Measurements from ENCODE around the gene CDH23. TPM values are rescaled to one million over a fixed set of nuclear protein-coding genes. Genes with fewer than 3 reads are reported as not detected.

Gene CDH23
- total RNA-seq, 1 donor, result 0.36 TPM

- H3K27ac ChIP-seq (ENCODE audit: low read depth, low read length), result no peak overlapping the region
- H3K4me2 ChIP-seq (ENCODE audit: insufficient read depth, low read length), result no peak overlapping the region
- H3K36me3 ChIP-seq (ENCODE audit: insufficient read depth, low read length), result no peaks in the 10 kb centered on the region
- peaks cover 5% of the 10 kb centered on the region for H3K27me3 ChIP-seq (ENCODE audit: insufficient read depth, low read length)
- DNase-seq (ENCODE audit: insufficient read length, low spot score, missing footprints), result no peak
- H3K4me3 ChIP-seq (ENCODE audit: insufficient read depth, low read length), result no peak overlapping the region
- no peaks in the 10 kb centered on the region for H3K4me1 ChIP-seq (ENCODE audit: insufficient read depth, low read length)
- no peaks in the 10 kb centered on the region for H4K20me1 ChIP-seq (ENCODE audit: insufficient read depth, low read length)
- no peak overlapping the region for H2AFZ ChIP-seq (ENCODE audit: low read length)
- H3K79me2 ChIP-seq (ENCODE audit: insufficient read depth, low read length), result no peaks in the 10 kb centered on the region
- H3K9me3 ChIP-seq (ENCODE audit: low read depth, low read length), result no peaks in the 10 kb centered on the region
- TF ChIP-seq CTCF (IDR thresholded peaks at IDR 0.05; ENCODE audit: extremely low read depth, low read depth, low read length), result no peak
Measured at GRCh38 chr10:71688256-71688655, 291.5 kb downstream of the CDH23 start.

DNA sequence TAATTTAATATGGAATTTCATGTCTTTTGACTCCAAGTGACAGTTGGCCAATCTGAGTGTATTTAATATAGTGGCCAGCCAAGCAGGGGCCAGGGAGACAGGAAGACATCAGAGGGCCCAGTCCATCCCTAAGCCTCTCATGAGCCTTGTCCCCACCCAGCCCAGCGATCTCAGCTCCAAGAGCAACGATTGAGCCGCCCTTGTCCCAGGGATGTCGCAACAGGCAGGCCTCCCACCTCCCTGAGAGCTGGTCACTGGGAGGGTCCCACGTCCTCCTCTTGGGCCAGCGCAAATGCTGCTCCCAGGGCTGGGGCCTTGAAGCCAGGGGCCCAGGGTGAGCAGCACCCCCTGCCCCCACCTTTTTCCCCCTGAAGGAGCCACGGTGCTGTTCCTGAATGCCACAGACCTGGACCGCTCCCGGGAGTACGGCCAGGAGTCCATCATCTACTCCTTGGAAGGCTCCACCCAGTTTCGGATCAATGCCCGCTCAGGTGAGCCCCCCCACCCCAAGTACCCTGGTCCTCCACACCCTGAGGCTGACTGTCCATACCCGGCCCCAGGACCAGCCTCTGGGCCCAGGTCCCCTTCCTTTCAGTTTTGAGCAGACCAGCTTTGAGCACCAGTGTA lies 293.5 kb downstream of the CDH23 start:
- Histone ChIP-seq H3K27me3 (ENCODE audit: insufficient read depth, low read length) (peaks cover 5% of the 10 kb centered on the region), H3K79me2 (ENCODE audit: insufficient read depth, low read length) (no peaks in the 10 kb centered on the region), H3K36me3 (ENCODE audit: insufficient read depth, low read length) (no peaks in the 10 kb centered on the region), H3K4me1 (ENCODE audit: insufficient read depth, low read length) (no peaks in the 10 kb centered on the region), H3K4me2 (ENCODE audit: insufficient read depth, low read length) (no peak overlapping the region), H3K4me3 (ENCODE audit: insufficient read depth, low read length) (no peak overlapping the region), H4K20me1 (ENCODE audit: insufficient read depth, low read length) (no peaks in the 10 kb centered on the region), H3K9me3 (ENCODE audit: low read depth, low read length) (no peaks in the 10 kb centered on the region), H3K27ac (ENCODE audit: low read depth, low read length) (no peak overlapping the region), H2AFZ (ENCODE audit: low read length) (no peak overlapping the region)
- no peak for TF ChIP-seq CTCF (IDR thresholded peaks at IDR 0.05; ENCODE audit: extremely low read depth, low read depth, low read length)
- DNase-seq (ENCODE audit: insufficient read length, low spot score, missing footprints), result no peak

GRCh38 chr10:71691405-71691804 lies 294.7 kb downstream of the CDH23 start:
- H4K20me1 ChIP-seq (ENCODE audit: insufficient read depth, low read length), result no peaks in the 10 kb centered on the region
- H3K27me3 ChIP-seq (ENCODE audit: insufficient read depth, low read length), result peaks cover 4% of the 10 kb centered on the region
- H3K27ac ChIP-seq (ENCODE audit: low read depth, low read length), result no peak overlapping the region
- H2AFZ ChIP-seq (ENCODE audit: low read length), result no peak overlapping the region
- H3K36me3 ChIP-seq (ENCODE audit: insufficient read depth, low read length), result no peaks in the 10 kb centered on the region
- H3K79me2 ChIP-seq (ENCODE audit: insufficient read depth, low read length), result no peaks in the 10 kb centered on the region
- TF ChIP-seq CTCF (IDR thresholded peaks at IDR 0.05; ENCODE audit: extremely low read depth, low read depth, low read length), result no peak
- no peak overlapping the region for H3K4me3 ChIP-seq (ENCODE audit: insufficient read depth, low read length)
- DNase-seq (ENCODE audit: insufficient read length, low spot score, missing footprints), result no peak
- no peaks in the 10 kb centered on the region for H3K9me3 ChIP-seq (ENCODE audit: low read depth, low read length)
- H3K4me2 ChIP-seq (ENCODE audit: insufficient read depth, low read length), result no peak overlapping the region
- no peaks in the 10 kb centered on the region for H3K4me1 ChIP-seq (ENCODE audit: insufficient read depth, low read length)

DNA sequence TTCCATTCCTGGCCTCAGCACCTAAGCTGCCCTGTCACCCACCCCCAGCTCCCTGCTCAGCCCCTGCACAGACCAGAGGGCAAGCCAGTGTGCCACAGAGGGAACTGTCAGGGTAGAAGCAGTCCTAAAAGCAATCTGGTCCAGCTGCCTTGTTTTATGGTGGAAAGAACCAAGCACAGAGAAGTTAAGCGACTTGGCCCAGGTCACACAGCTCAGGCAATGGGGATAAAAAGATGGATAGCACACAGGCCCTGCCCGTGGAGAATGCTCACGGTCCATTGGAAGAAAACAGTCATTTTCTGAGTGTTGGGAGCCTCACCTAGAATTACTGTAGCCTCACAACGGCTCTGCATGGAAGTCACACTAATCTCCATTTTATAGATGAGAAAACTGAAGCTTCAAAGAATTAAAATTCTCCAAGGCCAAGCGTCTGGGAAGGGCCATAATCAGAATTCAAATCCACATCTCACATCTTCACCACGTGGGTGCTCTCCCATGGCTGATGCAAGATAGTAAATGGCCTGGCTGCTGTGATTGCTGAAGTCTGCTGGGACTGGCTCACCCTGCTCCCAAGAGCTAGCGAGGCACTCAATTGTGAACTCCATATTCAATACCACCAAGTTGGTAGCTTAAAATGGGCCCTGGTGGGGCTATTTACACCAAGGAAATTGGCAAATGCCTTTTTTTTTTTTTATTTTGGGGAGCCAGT lies 296.0 kb downstream of the CDH23 start:
- no peak for DNase-seq (ENCODE audit: insufficient read length, low spot score, missing footprints)
- no peaks in the 10 kb centered on the region for H3K4me1 ChIP-seq (ENCODE audit: insufficient read depth, low read length)
- H3K27me3 ChIP-seq (ENCODE audit: insufficient read depth, low read length), result no peaks in the 10 kb centered on the region
- no peak overlapping the region for H2AFZ ChIP-seq (ENCODE audit: low read length)
- H3K4me3 ChIP-seq (ENCODE audit: insufficient read depth, low read length), result no peak overlapping the region
- H4K20me1 ChIP-seq (ENCODE audit: insufficient read depth, low read length), result no peaks in the 10 kb centered on the region
- no peak for TF ChIP-seq CTCF (IDR thresholded peaks at IDR 0.05; ENCODE audit: extremely low read depth, low read depth, low read length)
- no peak overlapping the region for H3K27ac ChIP-seq (ENCODE audit: low read depth, low read length)
- no peaks in the 10 kb centered on the region for H3K9me3 ChIP-seq (ENCODE audit: low read depth, low read length)
- no peaks in the 10 kb centered on the region for H3K79me2 ChIP-seq (ENCODE audit: insufficient read depth, low read length)
- no peaks in the 10 kb centered on the region for H3K36me3 ChIP-seq (ENCODE audit: insufficient read depth, low read length)
- no peak overlapping the region for H3K4me2 ChIP-seq (ENCODE audit: insufficient read depth, low read length)
